ENCODE data around the gene NAT9.

The NAT9 gene

DNA sequence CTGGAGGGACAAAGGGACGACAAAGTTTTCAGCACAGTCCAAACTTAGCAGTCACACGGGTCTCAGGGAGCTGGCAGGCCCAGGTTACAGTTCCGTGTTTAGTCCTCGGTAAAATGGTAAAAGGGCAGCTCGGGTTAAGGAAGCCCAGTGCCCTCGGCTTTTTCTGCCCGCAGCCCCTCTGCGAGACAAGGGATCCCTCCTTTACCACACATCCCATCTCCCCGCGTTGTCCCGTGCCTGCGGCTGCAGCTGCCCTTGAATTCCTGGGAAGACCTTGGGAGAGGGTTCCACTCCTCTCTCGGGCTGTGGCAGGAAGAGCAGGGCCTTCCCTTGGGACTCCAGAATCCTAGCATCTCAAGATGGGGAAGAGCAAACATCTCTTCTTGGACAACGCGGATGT is 46.3 kb downstream of the NAT9 start:
- Histone ChIP-seq H3K27ac (ENCODE audit: low read length) (no peak overlapping the region), H3K36me3 (ENCODE audit: control insufficient read depth, insufficient read depth, low read length) (no peaks in the 10 kb centered on the region), H3K9me3 (ENCODE audit: control insufficient read depth, insufficient read depth, low read length) (no peaks in the 10 kb centered on the region), H3K4me3 (ENCODE audit: low read length) (no peak overlapping the region), H3K27me3 (ENCODE audit: control insufficient read depth, insufficient read depth, low read length) (no peaks in the 10 kb centered on the region), H3K4me1 (ENCODE audit: control insufficient read depth, insufficient read depth, low read length) (no peaks in the 10 kb centered on the region)
- WGBS (ENCODE audit: insufficient coverage, insufficient read length) = no CpG with 5 or more reads among the region's 15 CpGs
- DNase-seq (ENCODE audit: low read depth, low spot score) = no peak

DNA sequence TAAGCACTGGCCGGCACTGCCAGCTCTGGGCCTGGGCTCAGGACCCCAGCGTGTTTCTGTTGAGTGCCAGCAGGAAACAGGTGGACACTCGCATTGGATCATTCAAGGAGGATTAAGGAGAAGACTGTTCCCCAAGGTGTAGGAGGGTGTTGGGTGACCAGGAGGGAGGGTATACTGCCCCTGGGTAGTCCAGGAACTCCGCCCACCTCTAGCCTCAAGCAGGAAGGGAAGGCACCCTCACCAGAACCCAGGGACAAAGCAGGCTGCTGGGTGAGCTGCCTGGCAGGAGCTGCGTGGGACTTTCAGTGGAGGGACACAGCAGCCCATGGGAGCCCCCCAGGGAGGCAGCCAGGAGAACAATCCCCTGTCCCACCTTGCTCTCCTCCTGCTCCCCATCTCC is 46.8 kb downstream of the NAT9 start:
- H3K9me3 ChIP-seq (ENCODE audit: control insufficient read depth, insufficient read depth, low read length) = no peaks in the 10 kb centered on the region
- no CpG with 5 or more reads among the region's 5 CpGs for WGBS (ENCODE audit: insufficient coverage, insufficient read length)
- H3K4me3 ChIP-seq (ENCODE audit: low read length) = no peak overlapping the region

DNA sequence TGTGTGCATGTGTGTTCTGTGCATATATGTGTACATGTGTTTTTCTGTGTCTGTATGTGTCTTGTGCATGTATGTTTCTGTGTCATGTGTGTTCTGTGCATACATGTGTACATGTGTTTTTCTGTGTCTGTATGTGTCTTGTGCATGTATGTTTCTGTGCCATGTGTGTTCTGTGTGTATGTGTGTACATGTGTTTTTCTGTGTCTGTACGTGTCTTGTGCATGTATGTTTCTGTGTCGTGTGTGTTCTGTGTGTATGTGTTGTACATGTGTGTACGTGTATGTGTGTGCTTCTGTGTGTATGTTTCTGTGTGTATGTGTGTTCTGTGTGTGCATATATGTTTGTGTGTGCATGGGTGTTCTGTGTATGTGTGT is 47.5 kb downstream of the NAT9 start:
- no peaks in the 10 kb centered on the region for H3K4me1 ChIP-seq (ENCODE audit: control insufficient read depth, insufficient read depth, low read length)
- H3K27ac ChIP-seq (ENCODE audit: low read length) = no peak overlapping the region
- no peaks in the 10 kb centered on the region for H3K27me3 ChIP-seq (ENCODE audit: control insufficient read depth, insufficient read depth, low read length)
- no CpG with 5 or more reads among the region's 3 CpGs for WGBS (ENCODE audit: insufficient coverage, insufficient read length)
- H3K4me3 ChIP-seq (ENCODE audit: low read length) = no peak overlapping the region
- H3K36me3 ChIP-seq (ENCODE audit: control insufficient read depth, insufficient read depth, low read length) = no peaks in the 10 kb centered on the region
- no peak for DNase-seq (ENCODE audit: low read depth, low spot score)
- no peaks in the 10 kb centered on the region for H3K9me3 ChIP-seq (ENCODE audit: control insufficient read depth, insufficient read depth, low read length)

More for the DNA sequence above, 46.8 kb downstream of the NAT9 start:
- DNase-seq (ENCODE audit: low read depth, low spot score) = no peak
- H3K27ac ChIP-seq (ENCODE audit: low read length) = no peak overlapping the region
- no peaks in the 10 kb centered on the region for H3K36me3 ChIP-seq (ENCODE audit: control insufficient read depth, insufficient read depth, low read length)
- no peaks in the 10 kb centered on the region for H3K4me1 ChIP-seq (ENCODE audit: control insufficient read depth, insufficient read depth, low read length)
- no peaks in the 10 kb centered on the region for H3K27me3 ChIP-seq (ENCODE audit: control insufficient read depth, insufficient read depth, low read length)

DNA sequence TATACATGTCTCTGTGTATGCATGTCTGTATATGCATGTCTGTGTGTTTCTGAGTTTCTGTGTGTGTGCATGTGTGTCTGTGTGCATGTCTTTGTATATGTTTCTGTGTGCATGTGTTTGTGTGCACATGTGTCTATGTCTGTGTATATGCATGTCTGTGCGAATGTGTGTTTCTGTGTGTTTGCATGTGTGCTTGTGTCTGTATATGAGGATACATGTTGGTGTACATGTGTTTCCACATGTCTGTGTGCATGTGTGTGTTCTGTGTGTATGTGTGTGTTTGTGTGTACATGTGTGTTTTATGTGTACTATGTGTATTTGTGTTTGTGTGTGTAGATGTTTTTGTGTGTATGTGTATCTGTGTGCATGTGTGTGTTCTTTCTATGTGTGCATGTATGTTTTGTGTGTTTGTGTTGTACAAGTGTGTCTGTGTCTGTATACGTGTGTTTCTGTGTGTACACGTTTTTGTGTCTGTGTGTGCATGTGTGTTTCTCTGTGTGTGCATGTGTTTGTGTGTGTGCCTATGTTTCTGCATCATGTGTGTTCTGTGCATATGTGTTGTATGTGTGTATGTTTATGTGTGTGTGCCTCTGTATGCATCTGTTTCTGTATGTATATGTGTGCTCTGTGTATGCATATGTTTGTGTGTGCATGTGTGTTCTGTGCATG is 48.0 kb downstream of the NAT9 start:
- H3K27ac ChIP-seq (ENCODE audit: low read length) = no peak overlapping the region
- no peaks in the 10 kb centered on the region for H3K9me3 ChIP-seq (ENCODE audit: control insufficient read depth, insufficient read depth, low read length)
- H3K4me1 ChIP-seq (ENCODE audit: control insufficient read depth, insufficient read depth, low read length) = no peaks in the 10 kb centered on the region
- no peak for DNase-seq (ENCODE audit: low read depth, low spot score)
- no peaks in the 10 kb centered on the region for H3K27me3 ChIP-seq (ENCODE audit: control insufficient read depth, insufficient read depth, low read length)
- H3K36me3 ChIP-seq (ENCODE audit: control insufficient read depth, insufficient read depth, low read length) = no peaks in the 10 kb centered on the region
- H3K4me3 ChIP-seq (ENCODE audit: low read length) = no peak overlapping the region
- no CpG with 5 or more reads among the region's 3 CpGs for WGBS (ENCODE audit: insufficient coverage, insufficient read length)

DNA sequence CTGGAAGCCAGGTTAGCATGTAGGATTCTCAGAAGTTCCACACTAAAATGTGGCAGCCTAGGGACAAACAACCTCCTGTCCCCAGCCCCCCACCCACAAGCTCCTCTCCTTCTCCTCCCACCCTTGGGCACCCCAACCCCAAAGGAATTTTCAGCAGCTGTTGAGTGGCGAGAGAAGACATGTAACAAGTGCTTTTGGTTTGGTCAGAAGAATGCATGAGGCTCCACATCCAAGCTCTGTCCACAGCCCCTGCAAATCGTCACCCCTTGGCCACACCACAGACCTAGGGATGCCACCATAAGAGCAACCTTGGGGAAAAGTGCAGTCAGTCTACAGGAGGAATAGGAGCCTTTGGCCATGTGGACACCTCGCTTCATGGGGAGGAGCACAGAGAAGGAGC is 51.0 kb downstream of the NAT9 start:
- no peak overlapping the region for H3K27ac ChIP-seq (ENCODE audit: low read length)
- H3K4me3 ChIP-seq (ENCODE audit: low read length) = no peak overlapping the region
- WGBS (ENCODE audit: insufficient coverage, insufficient read length) = no CpG with 5 or more reads among the region's 3 CpGs
- no peak for DNase-seq (ENCODE audit: low read depth, low spot score)
- H3K36me3 ChIP-seq (ENCODE audit: control insufficient read depth, insufficient read depth, low read length) = no peaks in the 10 kb centered on the region
- no peaks in the 10 kb centered on the region for H3K9me3 ChIP-seq (ENCODE audit: control insufficient read depth, insufficient read depth, low read length)
- H3K27me3 ChIP-seq (ENCODE audit: control insufficient read depth, insufficient read depth, low read length) = no peaks in the 10 kb centered on the region
- no peaks in the 10 kb centered on the region for H3K4me1 ChIP-seq (ENCODE audit: control insufficient read depth, insufficient read depth, low read length)

DNA sequence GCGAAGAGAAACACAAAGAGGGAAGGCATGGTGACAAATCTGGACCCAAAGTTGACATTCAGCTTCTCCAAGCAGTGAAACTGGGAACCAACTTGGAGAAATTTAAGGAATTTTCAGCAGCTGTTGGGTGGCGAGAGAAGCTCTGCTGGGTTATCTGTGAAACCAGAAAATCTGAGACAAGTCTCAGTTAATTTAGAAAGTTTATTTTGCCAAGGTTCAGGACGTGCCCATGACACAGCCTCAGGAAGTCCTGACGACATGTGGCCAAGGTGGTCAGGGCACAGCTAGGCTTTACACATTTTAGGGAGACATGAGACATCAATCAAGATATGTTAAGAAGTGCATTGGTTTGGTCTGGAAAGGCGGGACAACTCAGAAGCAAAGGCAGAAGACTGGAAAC is 52.3 kb downstream of the NAT9 start:
- Histone ChIP-seq H3K4me1 (ENCODE audit: control insufficient read depth, insufficient read depth, low read length) (no peaks in the 10 kb centered on the region), H3K36me3 (ENCODE audit: control insufficient read depth, insufficient read depth, low read length) (no peaks in the 10 kb centered on the region), H3K27me3 (ENCODE audit: control insufficient read depth, insufficient read depth, low read length) (no peaks in the 10 kb centered on the region), H3K4me3 (ENCODE audit: low read length) (no peak overlapping the region), H3K9me3 (ENCODE audit: control insufficient read depth, insufficient read depth, low read length) (no peaks in the 10 kb centered on the region), H3K27ac (ENCODE audit: low read length) (no peak overlapping the region)
- DNase-seq (ENCODE audit: low read depth, low spot score) = no peak
- no CpG with 5 or more reads among the region's 5 CpGs for WGBS (ENCODE audit: insufficient coverage, insufficient read length)

DNA sequence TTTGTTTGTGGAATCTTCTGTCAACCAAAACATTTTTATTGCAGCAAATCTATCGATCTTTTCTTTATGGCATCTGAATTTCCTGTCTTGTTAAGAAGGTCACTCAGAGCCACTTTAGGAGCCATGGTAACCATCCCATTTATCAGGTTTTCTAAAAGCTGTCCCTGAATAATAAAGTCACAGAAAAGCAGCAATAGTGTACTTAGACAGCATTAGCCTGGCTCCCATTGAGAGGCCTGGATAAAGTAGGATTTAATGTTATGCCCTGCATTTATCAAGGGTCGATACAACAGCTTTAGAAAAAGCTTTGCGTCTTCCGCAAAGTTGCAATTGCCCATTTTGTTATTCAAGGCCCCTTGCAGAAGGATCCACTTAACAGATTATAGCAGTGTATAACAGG is 53.4 kb downstream of the NAT9 start:
- H3K27me3 ChIP-seq (ENCODE audit: control insufficient read depth, insufficient read depth, low read length) = no peaks in the 10 kb centered on the region
- no CpG with 5 or more reads among the region's 4 CpGs for whole genome bisulfite sequencing (ENCODE audit: insufficient coverage, insufficient read length)
- no peaks in the 10 kb centered on the region for H3K9me3 ChIP-seq (ENCODE audit: control insufficient read depth, insufficient read depth, low read length)
- no peak overlapping the region for H3K27ac ChIP-seq (ENCODE audit: low read length)
- no peak for DNase-seq (ENCODE audit: low read depth, low spot score)
- H3K4me1 ChIP-seq (ENCODE audit: control insufficient read depth, insufficient read depth, low read length) = no peaks in the 10 kb centered on the region
- H3K4me3 ChIP-seq (ENCODE audit: low read length) = no peak overlapping the region
- H3K36me3 ChIP-seq (ENCODE audit: control insufficient read depth, insufficient read depth, low read length) = no peaks in the 10 kb centered on the region

Measured in iPS DF 6.9 (cell line).